Measurements from ENCODE around the gene GAB2. TPM values are rescaled to one million over a fixed set of nuclear protein-coding genes. Genes with fewer than 3 reads are reported as not detected.

The GAB2 gene
- total and polyA plus RNA-seq, 2 donors (not counting 1 experiment from before 2014, with no cell fraction given) = 5.8 to 85.9 TPM

DNA sequence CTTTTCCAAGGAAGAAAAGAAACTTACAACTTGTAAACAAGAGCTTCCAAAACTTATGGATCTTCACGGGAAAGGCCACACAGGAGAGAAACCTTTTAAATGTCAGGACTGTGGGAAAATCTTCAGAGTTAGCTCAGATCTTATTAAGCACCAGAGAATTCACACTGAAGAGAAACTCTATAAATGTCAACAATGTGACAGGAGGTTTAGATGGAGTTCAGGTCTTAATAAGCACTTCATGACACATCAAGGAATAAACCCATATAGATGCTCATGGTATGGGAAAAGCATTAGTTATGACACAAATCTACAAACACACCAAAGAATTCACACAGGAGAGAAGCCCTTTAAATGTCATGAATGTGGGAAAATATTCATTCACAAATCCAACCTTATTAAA is 32.4 kb downstream of the GAB2 start:
- H3K4me1 ChIP-seq (ENCODE audit: control insufficient read depth in 2 of 2, insufficient read depth in 2 of 2, low read length in 2 of 2) = no peaks in the 10 kb centered on the region
- Mint-ChIP-seq H3K27me3 (no peaks in the 10 kb centered on the region), H3K4me3 (no peak overlapping the region), H3K27ac (no peak overlapping the region), H3K9me3 (ENCODE audit: insufficient read depth) (peaks cover 8% of the 10 kb centered on the region), H3K4me1 (peaks cover 17% of the 10 kb centered on the region)
- no peak for ATAC-seq (ENCODE audit: low read depth)
- no peak for DNase-seq
- H3K9me3 ChIP-seq (ENCODE audit: control extremely low read depth in 1 of 3, control insufficient read depth in 2 of 3, insufficient read depth in 1 of 3, low read length in 2 of 3) = peaks cover 2 to 10% (median 10%) of the 10 kb centered on the region in 3 donors
- no peak overlapping the region for H3K4me3 ChIP-seq (ENCODE audit: control extremely low read depth in 1 of 5, extremely low read depth in 1 of 5, insufficient read depth in 1 of 5, low read depth in 2 of 5, low read length in 4 of 5)
- no peaks in the 10 kb centered on the region for H3K36me3 ChIP-seq (replicated peaks in 1 of 2; ENCODE audit: control extremely low read depth in 1 of 2, control insufficient read depth in 1 of 2, extremely low read depth in 1 of 2, insufficient read depth in 2 of 2, low read length in 1 of 2)
- no peak overlapping the region for H3K27ac ChIP-seq (ENCODE audit: low read length in 2 of 2)
- WGBS (ENCODE audit: insufficient coverage) = no CpG with 5 or more reads among the region's 1 CpG
- no peak overlapping the region for H2AFZ ChIP-seq (ENCODE audit: insufficient read depth, low read depth, low read length, poor library complexity, severe bottlenecking)
- intact Hi-C loops (cut with micrococcal nuclease) = no loop called here
- ChIA-PET CTCF (no interaction called here), POLR2A (no interaction called here)
- peaks cover 49% of the 10 kb centered on the region for H3K79me2 ChIP-seq (ENCODE audit: control insufficient read depth, insufficient read depth, low read length)
- no peaks in the 10 kb centered on the region for H4K20me1 ChIP-seq (ENCODE audit: control insufficient read depth, insufficient read depth, low read length, poor library complexity, severe bottlenecking)
- no peak overlapping the region for H3K4me2 ChIP-seq (replicated peaks; ENCODE audit: low read depth, low read length, poor library complexity, severe bottlenecking)
- TF ChIP-seq, protein P1, sequence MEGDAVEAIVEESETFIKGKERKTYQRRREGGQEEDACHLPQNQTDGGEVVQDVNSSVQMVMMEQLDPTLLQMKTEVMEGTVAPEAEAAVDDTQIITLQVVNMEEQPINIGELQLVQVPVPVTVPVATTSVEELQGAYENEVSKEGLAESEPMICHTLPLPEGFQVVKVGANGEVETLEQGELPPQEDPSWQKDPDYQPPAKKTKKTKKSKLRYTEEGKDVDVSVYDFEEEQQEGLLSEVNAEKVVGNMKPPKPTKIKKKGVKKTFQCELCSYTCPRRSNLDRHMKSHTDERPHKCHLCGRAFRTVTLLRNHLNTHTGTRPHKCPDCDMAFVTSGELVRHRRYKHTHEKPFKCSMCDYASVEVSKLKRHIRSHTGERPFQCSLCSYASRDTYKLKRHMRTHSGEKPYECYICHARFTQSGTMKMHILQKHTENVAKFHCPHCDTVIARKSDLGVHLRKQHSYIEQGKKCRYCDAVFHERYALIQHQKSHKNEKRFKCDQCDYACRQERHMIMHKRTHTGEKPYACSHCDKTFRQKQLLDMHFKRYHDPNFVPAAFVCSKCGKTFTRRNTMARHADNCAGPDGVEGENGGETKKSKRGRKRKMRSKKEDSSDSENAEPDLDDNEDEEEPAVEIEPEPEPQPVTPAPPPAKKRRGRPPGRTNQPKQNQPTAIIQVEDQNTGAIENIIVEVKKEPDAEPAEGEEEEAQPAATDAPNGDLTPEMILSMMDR (IDR thresholded peaks at IDR 0.05) = no peak
- TF ChIP-seq EZH2 (IDR thresholded peaks at IDR 0.05; ENCODE audit: borderline replicate concordance, insufficient read depth, low read depth, low read length, poor library complexity, severe bottlenecking) = no peak
- no peaks in the 10 kb centered on the region for H3K27me3 ChIP-seq (replicated peaks in 1 of 4; ENCODE audit: control extremely low read depth in 1 of 4, control insufficient read depth in 3 of 4, insufficient read depth in 4 of 4, low read length in 3 of 4)
- no peak overlapping the region for H3K9ac ChIP-seq (ENCODE audit: low read length)

DNA sequence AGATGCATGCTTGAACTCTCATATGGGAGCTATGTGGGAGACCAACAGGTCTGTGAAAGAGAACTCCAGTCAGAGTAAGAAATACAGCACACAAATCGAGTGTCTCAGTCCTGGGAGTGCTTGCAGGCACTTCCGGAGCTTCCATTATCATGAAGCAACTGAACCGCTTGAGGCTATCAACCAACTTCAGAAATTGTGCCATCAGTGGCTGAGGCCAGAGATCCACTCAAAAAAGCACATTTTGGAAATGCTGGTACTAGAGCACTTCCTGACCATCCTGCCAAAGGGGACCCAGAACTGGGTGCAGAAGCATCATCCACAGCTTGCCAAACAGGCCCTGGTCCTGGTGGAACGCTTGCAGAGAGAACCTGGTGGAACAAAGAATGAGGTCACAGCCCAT is 33.4 kb downstream of the GAB2 start:
- H3K79me2 ChIP-seq (ENCODE audit: control insufficient read depth, insufficient read depth, low read length) = peaks cover 46% of the 10 kb centered on the region
- no peak for TF ChIP-seq EZH2 (IDR thresholded peaks at IDR 0.05; ENCODE audit: borderline replicate concordance, insufficient read depth, low read depth, low read length, poor library complexity, severe bottlenecking)
- TF ChIP-seq, protein P1 (IDR thresholded peaks at IDR 0.05) = no peak
- no peaks in the 10 kb centered on the region for H4K20me1 ChIP-seq (ENCODE audit: control insufficient read depth, insufficient read depth, low read length, poor library complexity, severe bottlenecking)
- Mint-ChIP-seq H3K4me1 (peaks cover 21% of the 10 kb centered on the region), H3K4me3 (no peak overlapping the region), H3K9me3 (ENCODE audit: insufficient read depth) (peaks cover 8% of the 10 kb centered on the region), H3K27ac (no peak overlapping the region), H3K27me3 (no peaks in the 10 kb centered on the region)
- ATAC-seq (ENCODE audit: low read depth) = no peak
- H3K9ac ChIP-seq (ENCODE audit: low read length) = no peak overlapping the region
- H3K27ac ChIP-seq (ENCODE audit: low read length in 2 of 2) = no peak overlapping the region
- WGBS (ENCODE audit: insufficient coverage) = 95% methylated on average over 4 of the region's 4 CpGs
- intact Hi-C loops (cut with micrococcal nuclease) = no loop called here
- DNase-seq = no peak
- no peak overlapping the region for H2AFZ ChIP-seq (ENCODE audit: insufficient read depth, low read depth, low read length, poor library complexity, severe bottlenecking)
- no peak overlapping the region for H3K4me2 ChIP-seq (replicated peaks; ENCODE audit: low read depth, low read length, poor library complexity, severe bottlenecking)
- CTCF ChIA-PET = interaction anchor here (0.8 to 0.9 kb wide), 2 partner anchors 13 to 180 kb away, joined by 3 to 5 read pairs; no protein-coding TSS in a partner anchor
- H3K9me3 ChIP-seq (ENCODE audit: control extremely low read depth in 1 of 3, control insufficient read depth in 2 of 3, insufficient read depth in 1 of 3, low read length in 2 of 3) = peaks cover 2 to 10% (median 10%) of the 10 kb centered on the region in 3 donors
- no peak overlapping the region for H3K4me3 ChIP-seq (ENCODE audit: control extremely low read depth in 1 of 5, extremely low read depth in 1 of 5, insufficient read depth in 1 of 5, low read depth in 2 of 5, low read length in 4 of 5)
- H3K36me3 ChIP-seq (replicated peaks in 1 of 2; ENCODE audit: control extremely low read depth in 1 of 2, control insufficient read depth in 1 of 2, extremely low read depth in 1 of 2, insufficient read depth in 2 of 2, low read length in 1 of 2) = no peaks in the 10 kb centered on the region
- POLR2A ChIA-PET = no interaction called here
- H3K27me3 ChIP-seq (replicated peaks in 1 of 4; ENCODE audit: control extremely low read depth in 1 of 4, control insufficient read depth in 3 of 4, insufficient read depth in 4 of 4, low read length in 3 of 4) = no peaks in the 10 kb centered on the region
- peaks cover 2 to 4% of the 10 kb centered on the region in 2 donors for H3K4me1 ChIP-seq (ENCODE audit: control insufficient read depth in 2 of 2, insufficient read depth in 2 of 2, low read length in 2 of 2)
